ENCODE measurements around the gene VGF. TPM values are rescaled to one million over a fixed set of nuclear protein-coding genes. Genes with fewer than 3 reads are reported as not detected.
A peak's percentile ranks its signal among the peaks of the same experiment; 100 is the strongest.

Gene VGF
- total RNA-seq, 1 experiment from 2014 or later: 11.2 TPM

DNA sequence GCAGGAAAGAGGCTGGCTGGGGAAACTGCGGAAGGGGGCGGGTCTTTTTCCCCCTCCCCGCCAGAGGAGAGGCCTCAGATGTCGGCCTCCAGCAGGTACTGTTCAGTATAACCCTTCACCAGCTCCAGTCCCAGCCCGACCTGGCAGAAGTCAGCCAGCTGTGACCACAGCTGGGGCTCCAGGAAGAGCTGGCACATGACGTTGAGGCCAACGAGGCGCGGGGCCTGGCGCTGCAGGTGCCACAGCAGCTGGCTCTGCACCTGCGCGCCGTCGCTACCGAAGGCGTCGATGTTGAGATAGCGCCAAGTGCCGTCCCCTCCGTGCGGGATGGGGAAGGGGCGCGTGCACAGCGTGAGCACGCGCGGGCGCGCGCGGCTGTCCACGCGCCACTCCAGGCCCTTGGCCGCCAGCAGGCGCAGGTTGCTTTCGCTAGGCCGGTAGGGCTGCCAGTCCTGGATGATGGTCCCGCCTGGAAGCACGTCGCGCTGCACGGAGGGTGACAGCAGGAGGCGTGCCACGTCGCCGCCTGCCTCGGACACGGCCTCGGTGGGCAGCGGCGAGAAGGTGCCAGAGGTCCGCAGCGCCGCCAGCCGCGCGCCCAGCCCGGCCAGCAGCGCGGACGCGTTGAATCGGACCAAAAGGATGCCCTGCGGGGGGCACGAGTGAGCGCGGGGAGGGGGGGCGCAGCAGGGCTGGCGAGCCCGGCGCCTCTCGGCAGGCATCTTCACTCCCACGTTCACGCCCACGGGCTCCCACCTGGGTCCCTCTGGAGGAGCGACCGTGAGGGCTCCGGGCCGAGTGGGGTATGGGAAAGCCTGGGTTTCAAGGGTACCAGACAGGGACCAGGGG, 6.9 kb upstream of the VGF start:
- ChIA-PET POLR2A (interaction anchor here (1.2 kb wide), 1 partner anchor 46 kb away, joined by 5 read pairs; the partner anchor contains the start of genes PLOD3 and ZNHIT1), CTCF (interaction anchor here (0.6 to 2.8 kb wide), 9 partner anchors 10 to 113 kb away, joined by 3 to 31 read pairs (median 5); no protein-coding TSS in a partner anchor)
- TF ChIP-seq, protein P1, sequence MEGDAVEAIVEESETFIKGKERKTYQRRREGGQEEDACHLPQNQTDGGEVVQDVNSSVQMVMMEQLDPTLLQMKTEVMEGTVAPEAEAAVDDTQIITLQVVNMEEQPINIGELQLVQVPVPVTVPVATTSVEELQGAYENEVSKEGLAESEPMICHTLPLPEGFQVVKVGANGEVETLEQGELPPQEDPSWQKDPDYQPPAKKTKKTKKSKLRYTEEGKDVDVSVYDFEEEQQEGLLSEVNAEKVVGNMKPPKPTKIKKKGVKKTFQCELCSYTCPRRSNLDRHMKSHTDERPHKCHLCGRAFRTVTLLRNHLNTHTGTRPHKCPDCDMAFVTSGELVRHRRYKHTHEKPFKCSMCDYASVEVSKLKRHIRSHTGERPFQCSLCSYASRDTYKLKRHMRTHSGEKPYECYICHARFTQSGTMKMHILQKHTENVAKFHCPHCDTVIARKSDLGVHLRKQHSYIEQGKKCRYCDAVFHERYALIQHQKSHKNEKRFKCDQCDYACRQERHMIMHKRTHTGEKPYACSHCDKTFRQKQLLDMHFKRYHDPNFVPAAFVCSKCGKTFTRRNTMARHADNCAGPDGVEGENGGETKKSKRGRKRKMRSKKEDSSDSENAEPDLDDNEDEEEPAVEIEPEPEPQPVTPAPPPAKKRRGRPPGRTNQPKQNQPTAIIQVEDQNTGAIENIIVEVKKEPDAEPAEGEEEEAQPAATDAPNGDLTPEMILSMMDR (IDR thresholded peaks at IDR 0.05; ENCODE audit: unreplicated experiment): no peak
- DNase-seq (ENCODE audit: unreplicated experiment): no peak
- H3K27me3 Mint-ChIP-seq (ENCODE audit: insufficient read depth, unreplicated experiment): peaks cover 81% of the 10 kb centered on the region
- H3K36me3 Mint-ChIP-seq (ENCODE audit: insufficient read depth, unreplicated experiment): no peaks in the 10 kb centered on the region
- intact Hi-C loops (cut with micrococcal nuclease): no loop called here
- H3K4me3 Mint-ChIP-seq (ENCODE audit: unreplicated experiment): peak overlapping the region; percentile 61
- no peak overlapping the region for H3K27ac Mint-ChIP-seq (ENCODE audit: low read depth, unreplicated experiment)
- H3K4me1 Mint-ChIP-seq (ENCODE audit: insufficient read depth, unreplicated experiment): peaks cover 35% of the 10 kb centered on the region
- H3K9me3 Mint-ChIP-seq (ENCODE audit: unreplicated experiment): no peaks in the 10 kb centered on the region
- BruUV-seq (replicated peaks): no TSS peak

DNA sequence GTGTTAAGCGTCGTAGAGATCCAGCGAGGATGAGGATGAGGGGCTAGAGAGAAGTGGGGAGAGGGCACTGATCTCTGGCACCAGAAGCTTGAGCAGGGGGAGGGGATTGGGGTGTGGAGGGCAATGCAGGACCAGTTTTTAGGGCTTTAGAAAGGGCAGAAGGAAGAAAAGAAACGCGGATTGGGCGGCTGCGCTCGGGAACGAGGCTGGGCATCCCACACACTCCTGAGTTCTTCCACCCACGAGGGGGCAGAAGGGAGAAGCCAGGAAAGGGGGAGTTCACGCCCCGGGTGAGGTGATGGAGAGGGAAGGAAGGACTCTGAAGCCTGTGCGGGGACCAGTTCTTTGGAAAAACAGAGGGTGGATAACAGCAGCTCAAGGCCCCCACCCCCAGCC, 6.1 kb upstream of the VGF start:
- Mint-ChIP-seq H3K4me1 (ENCODE audit: insufficient read depth, unreplicated experiment) (peaks cover 41% of the 10 kb centered on the region), H3K27ac (ENCODE audit: low read depth, unreplicated experiment) (no peak overlapping the region), H3K36me3 (ENCODE audit: insufficient read depth, unreplicated experiment) (no peaks in the 10 kb centered on the region), H3K9me3 (ENCODE audit: unreplicated experiment) (no peaks in the 10 kb centered on the region), H3K4me3 (ENCODE audit: unreplicated experiment) (peak overlapping the region; percentile 23), H3K27me3 (ENCODE audit: insufficient read depth, unreplicated experiment) (peaks cover 89% of the 10 kb centered on the region)
- BruUV-seq (replicated peaks): no TSS peak
- CTCF ChIA-PET: interaction anchor here (0.5 to 2.8 kb wide), 11 partner anchors 10 to 119 kb away, joined by 3 to 31 read pairs (median 5); no protein-coding TSS in a partner anchor
- TF ChIP-seq, protein P1 (IDR thresholded peaks at IDR 0.05; ENCODE audit: unreplicated experiment): peak; percentile 9
- POLR2A ChIA-PET: interaction anchor here (1.2 kb wide), 2 partner anchors 20 to 47 kb away, joined by 4 to 5 read pairs; partner anchors contain the start of genes PLOD3 and ZNHIT1
- intact Hi-C loops (cut with micrococcal nuclease): no loop called here
- DNase-seq (ENCODE audit: unreplicated experiment): no peak

DNA sequence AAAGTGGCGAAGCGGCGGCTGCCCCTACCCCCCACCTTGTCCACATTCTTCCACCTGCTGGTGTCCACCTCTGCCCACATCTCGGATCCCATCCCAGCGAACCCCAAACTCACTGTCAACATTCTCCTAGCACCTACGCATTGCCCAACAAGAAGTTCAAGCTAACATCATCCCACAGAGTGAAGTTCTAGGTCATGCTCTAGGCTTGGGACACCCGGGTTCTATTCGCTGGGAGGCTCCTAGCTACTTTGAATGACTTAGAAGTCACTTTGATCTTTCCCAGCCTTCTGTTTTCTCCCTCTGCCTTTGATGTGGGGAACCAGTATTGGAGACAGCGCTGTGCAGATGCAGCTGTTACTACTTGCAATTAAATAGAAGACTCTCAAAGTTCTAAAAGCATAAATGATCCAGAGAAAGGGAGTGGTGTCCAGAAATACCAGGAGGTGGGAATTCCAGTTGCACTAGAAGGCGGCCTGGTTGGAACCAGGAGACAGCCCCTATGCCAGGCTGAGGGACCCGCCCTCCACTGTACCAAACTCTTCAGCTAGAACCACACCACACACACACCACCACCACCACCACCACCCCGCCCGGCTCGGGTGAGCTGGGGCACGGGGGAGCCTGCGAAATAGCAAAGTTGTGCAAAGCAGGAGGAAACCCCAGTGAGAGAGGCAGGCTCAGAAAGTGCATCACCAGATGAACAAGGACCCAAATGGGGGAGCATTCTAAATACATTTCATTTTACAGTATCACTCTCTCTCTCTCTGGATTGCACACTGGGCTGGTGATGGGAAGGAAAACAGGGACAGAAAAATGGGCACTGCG, 5.5 kb upstream of the VGF start:
- Mint-ChIP-seq H3K9me3 (ENCODE audit: unreplicated experiment) (no peaks in the 10 kb centered on the region), H3K27me3 (ENCODE audit: insufficient read depth, unreplicated experiment) (peaks cover 95% of the 10 kb centered on the region), H3K4me3 (ENCODE audit: unreplicated experiment) (no peak overlapping the region), H3K36me3 (ENCODE audit: insufficient read depth, unreplicated experiment) (no peaks in the 10 kb centered on the region), H3K27ac (ENCODE audit: low read depth, unreplicated experiment) (peak overlapping the region; percentile 71), H3K4me1 (ENCODE audit: insufficient read depth, unreplicated experiment) (peaks cover 45% of the 10 kb centered on the region)
- intact Hi-C loops (cut with micrococcal nuclease): no loop called here
- DNase-seq (ENCODE audit: unreplicated experiment): no peak
- CTCF ChIA-PET: interaction anchor here (0.5 to 2.8 kb wide), 19 partner anchors 9 to 260 kb away, joined by 3 to 31 read pairs (median 4); no protein-coding TSS in a partner anchor
- POLR2A ChIA-PET: interaction anchor here (1.2 to 1.6 kb wide), 3 partner anchors 20 to 47 kb away, joined by 4 to 6 read pairs (median 5); partner anchors contain the start of genes PLOD3 and ZNHIT1
- TF ChIP-seq, protein P1 (IDR thresholded peaks at IDR 0.05; ENCODE audit: unreplicated experiment): no peak
- BruUV-seq (replicated peaks): no TSS peak
